NB4 (cell line): ENCODE measurements around the gene LGSN.
A peak's percentile ranks its signal among the peaks of the same experiment; 100 is the strongest.
"Not testable (repeated sequence)": the region's sequence is repeated elsewhere in the genome, so short reads cannot be mapped to it uniquely, and the experiment has no call there.

Experiments
- DNase-seq: peaks from one replicate; pipeline ENCODE4 v3.0.0; 2010; ENCODE audit warnings: low read depth
- H3K4me3 ChIP-seq: one replicate; pipeline ENCODE4 v1.5.1; 2011; ENCODE audit warnings: mild to moderate bottlenecking, low read depth, low read length, moderate library complexity
- CTCF ChIP-seq: IDR thresholded peaks from one replicate; pipeline ENCODE4 v1.5.1; 2012; ENCODE audit warnings: low read depth, low read length
- MYC ChIP-seq: IDR thresholded peaks from 2 replicates; pipeline ENCODE4 v1.6.1; 2011; ENCODE audit warnings: low read depth, low read length
- POLR2A ChIP-seq: IDR thresholded peaks from 2 replicates; pipeline ENCODE4 v1.6.1; 2011; ENCODE audit warnings: mild to moderate bottlenecking; ENCODE audit not compliant: insufficient read length; ENCODE audit errors: extremely low read depth
- TF ChIP-seq, protein P1 (sequence below): IDR thresholded peaks from 2 replicates; pipeline ENCODE4 v1.6.1; 2011; ENCODE audit warnings: low read depth, low read length

LGSN gene, protein sequence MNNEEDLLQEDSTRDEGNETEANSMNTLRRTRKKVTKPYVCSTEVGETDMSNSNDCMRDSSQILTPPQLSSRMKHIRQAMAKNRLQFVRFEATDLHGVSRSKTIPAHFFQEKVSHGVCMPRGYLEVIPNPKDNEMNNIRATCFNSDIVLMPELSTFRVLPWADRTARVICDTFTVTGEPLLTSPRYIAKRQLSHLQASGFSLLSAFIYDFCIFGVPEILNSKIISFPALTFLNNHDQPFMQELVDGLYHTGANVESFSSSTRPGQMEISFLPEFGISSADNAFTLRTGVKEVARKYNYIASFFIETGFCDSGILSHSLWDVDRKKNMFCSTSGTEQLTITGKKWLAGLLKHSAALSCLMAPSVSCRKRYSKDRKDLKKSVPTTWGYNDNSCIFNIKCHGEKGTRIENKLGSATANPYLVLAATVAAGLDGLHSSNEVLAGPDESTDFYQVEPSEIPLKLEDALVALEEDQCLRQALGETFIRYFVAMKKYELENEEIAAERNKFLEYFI

GRCh38 chr6:63319939-63320338 is at the start of gene LGSN:
LGSN (minus strand) TSS chr6:63319983; CDS start chr6:63319943, 40 bp downstream.
- DNase-seq = no peak
- TF ChIP-seq MYC = no peak
- TF ChIP-seq POLR2A = no peak
- no peak for TF ChIP-seq CTCF
- TF ChIP-seq, protein P1, sequence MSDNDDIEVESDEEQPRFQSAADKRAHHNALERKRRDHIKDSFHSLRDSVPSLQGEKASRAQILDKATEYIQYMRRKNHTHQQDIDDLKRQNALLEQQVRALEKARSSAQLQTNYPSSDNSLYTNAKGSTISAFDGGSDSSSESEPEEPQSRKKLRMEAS = no peak
- H3K4me3 ChIP-seq = no peak within 1 kb of the TSS

DNA sequence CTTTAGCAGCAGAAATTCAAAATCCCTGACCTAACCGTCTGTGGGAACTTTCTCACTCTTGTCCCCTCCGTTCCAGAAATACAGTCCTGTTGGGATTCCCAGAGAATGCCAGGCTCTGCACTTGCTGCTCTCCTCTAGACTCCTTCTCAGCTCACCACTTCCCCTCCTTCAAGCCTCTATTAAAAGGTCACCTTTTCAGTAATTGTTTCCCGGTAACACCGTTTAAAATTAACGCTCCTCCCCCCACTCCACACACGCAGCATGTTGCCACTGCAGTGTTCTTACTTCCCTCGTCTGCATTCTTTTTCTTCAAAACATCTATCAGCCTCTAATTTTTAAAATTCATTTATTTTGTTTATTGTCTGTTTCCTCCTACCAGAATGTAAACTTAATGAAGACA is 48.6 kb upstream of the LGSN start:
- no peak overlapping the region for H3K4me3 ChIP-seq
- DNase-seq = no peak
- TF ChIP-seq POLR2A (no peak), CTCF (no peak), MYC (no peak)
- TF ChIP-seq, protein P1 = no peak

DNA sequence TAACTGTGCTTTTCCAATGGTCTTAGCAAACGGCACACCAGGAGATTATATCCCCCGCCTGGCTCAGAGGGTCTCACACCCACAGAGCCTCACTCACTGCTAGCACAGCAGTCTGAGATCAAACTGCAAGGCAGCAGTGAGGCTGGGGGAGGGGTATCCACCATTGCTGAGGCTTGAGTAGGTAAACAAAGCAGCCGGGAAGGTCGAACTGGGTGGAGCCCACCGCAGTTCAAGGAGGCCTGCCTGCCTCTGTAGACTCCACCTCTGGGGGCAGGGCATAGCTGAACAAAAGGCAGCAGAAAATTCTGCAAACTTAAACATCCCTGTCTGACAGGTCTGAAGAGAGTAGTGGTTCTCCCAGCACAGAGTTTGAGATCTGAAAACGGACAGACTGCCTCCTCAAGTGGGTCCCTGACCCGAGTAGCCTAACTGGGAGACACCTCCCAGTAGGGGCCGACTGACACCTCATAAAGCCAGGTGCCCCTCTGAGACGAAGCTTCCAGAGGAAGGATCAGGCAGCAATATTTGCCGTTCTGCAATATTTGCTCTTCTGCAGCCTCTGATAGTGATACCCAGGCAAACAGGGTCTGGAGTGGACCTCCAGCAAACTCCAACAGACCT is 42.8 kb upstream of the LGSN start:
- H3K4me3 ChIP-seq, DNase-seq: not testable (repeated sequence)

- H3K4me3 ChIP-seq, DNase-seq: not testable (repeated sequence)
Measured at GRCh38 chr6:63357384-63357783, 37.6 kb upstream of the LGSN start.

- no peak for DNase-seq
- TF ChIP-seq POLR2A (no peak), MYC (no peak), CTCF (no peak)
- TF ChIP-seq, protein P1 = no peak
- H3K4me3 ChIP-seq = no peak overlapping the region
Measured at GRCh38 chr6:63355632-63356031, 35.8 kb upstream of the LGSN start.

DNA sequence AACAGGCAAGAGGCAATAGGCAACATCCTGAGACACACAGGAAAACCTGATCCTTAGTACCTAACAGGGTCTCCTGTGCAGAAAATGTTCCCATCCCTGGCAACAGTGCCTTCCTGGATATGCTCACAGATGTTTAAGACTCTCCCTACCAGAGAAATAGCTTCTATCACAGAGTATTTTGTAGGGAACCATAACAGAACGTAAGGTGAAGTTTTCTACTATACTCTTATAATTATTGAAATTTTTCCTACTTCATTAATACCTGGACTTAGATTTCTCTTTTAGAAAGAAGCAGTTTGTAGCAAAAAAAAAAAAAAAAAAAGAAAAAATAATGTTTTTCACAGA is 33.5 kb upstream of the LGSN start:
- TF ChIP-seq POLR2A = no peak
- no peak for TF ChIP-seq MYC
- TF ChIP-seq CTCF = no peak
- TF ChIP-seq, protein P1 = no peak
- H3K4me3 ChIP-seq = peak overlapping the region; percentile 58

More for the DNA sequence above, 33.5 kb upstream of the LGSN start:
- DNase-seq = no peak
